WTC11 (cell line): Measurements from ENCODE around the gene CD300A. TPM values are rescaled to one million over a fixed set of nuclear protein-coding genes. Genes with fewer than 3 reads are reported as not detected.

Source experiments
- ATAC-seq: fragments of 200-7000 bp; cut with Tn5 transposase; 2 replicates; pipeline ENCODE4 v1.10.0; 2021; ENCODE audit warnings: mild to moderate bottlenecking, moderate library complexity
- CTCF ChIA-PET: fragments of 300-600 bp; sonication (Branson Sonifier 250); formaldehyde crosslinking; loops from one replicate; lab custom pipeline; 2021; ENCODE audit warnings: antibody characterized with exemption; lab: Charles Lee
- POLR2A ChIA-PET: fragments of 350-600 bp; sonication (Branson Sonifier 250); formaldehyde crosslinking; loops from one replicate; lab custom pipeline; 2021; ENCODE audit warnings: antibody characterized with exemption; lab: Charles Lee
- DNase-seq: peaks from one replicate; pipeline ENCODE4 v3.0.0; 2021; ENCODE audit warnings: low spot score
- H3K27ac Mint-ChIP-seq: 2 replicates; pipeline ENCODE4 v1.8.0; 2021; ENCODE audit warnings: mixed read lengths
- H3K27me3 Mint-ChIP-seq: 2 replicates; pipeline ENCODE4 v1.8.0; 2021; ENCODE audit warnings: low read depth, mild to moderate bottlenecking, moderate library complexity, mixed read lengths
- H3K36me3 Mint-ChIP-seq: 2 replicates; pipeline ENCODE4 v1.8.0; 2021; ENCODE audit warnings: mixed read lengths
- H3K4me1 Mint-ChIP-seq: 2 replicates; pipeline ENCODE4 v1.8.0; 2022; ENCODE audit warnings: mixed read lengths
- H3K4me3 Mint-ChIP-seq: 2 replicates; pipeline ENCODE4 v1.8.0; 2021; ENCODE audit warnings: mild to moderate bottlenecking, moderate library complexity, mixed read lengths
- H3K9me3 Mint-ChIP-seq: 2 replicates; pipeline ENCODE4 v1.8.0; 2021; ENCODE audit warnings: mixed read lengths
- ETV6 ChIP-seq: sonication (generic); formaldehyde crosslinking; IDR thresholded peaks from 2 replicates; pipeline ENCODE4 v1.8.1; 2022; ENCODE audit warnings: mild to moderate bottlenecking, missing genetic modification reagents
- FOXP1 ChIP-seq: sonication (generic); formaldehyde crosslinking; IDR thresholded peaks from 2 replicates; pipeline ENCODE4 v1.8.0; 2022; ENCODE audit warnings: missing genetic modification reagents, mild to moderate bottlenecking, moderate library complexity, borderline replicate concordance
- IRF2 ChIP-seq: sonication (generic); formaldehyde crosslinking; IDR thresholded peaks from 2 replicates; pipeline ENCODE4 v1.8.0; 2022; ENCODE audit warnings: low read depth, missing genetic modification reagents, borderline replicate concordance
- JAZF1 ChIP-seq: fragments of 250-450 bp; sonication (Bioruptor Pico); IDR thresholded peaks from 2 replicates; pipeline ENCODE4 v1.9.0; 2021; ENCODE audit warnings: moderate library complexity, mild to moderate bottlenecking, inconsistent platforms
- NFATC4 ChIP-seq: fragments of 250-450 bp; sonication (Bioruptor Pico); IDR thresholded peaks from 2 replicates; pipeline ENCODE4 v1.9.0; 2021; ENCODE audit warnings: mild to moderate bottlenecking
- NFE2L1 ChIP-seq: sonication (generic); formaldehyde crosslinking; IDR thresholded peaks from 2 replicates; pipeline ENCODE4 v1.8.1; 2023; ENCODE audit warnings: missing genetic modification reagents
- NR1H2 ChIP-seq: sonication (generic); formaldehyde crosslinking; IDR thresholded peaks from 2 replicates; pipeline ENCODE4 v1.9.0; 2021; ENCODE audit warnings: mild to moderate bottlenecking, moderate library complexity, missing genetic modification reagents
- OVOL2 ChIP-seq: fragments of 250-450 bp; sonication (Bioruptor Pico); IDR thresholded peaks from 2 replicates; pipeline ENCODE4 v1.9.0; 2021; ENCODE audit warnings: mild to moderate bottlenecking, borderline replicate concordance
- SMAD4 ChIP-seq: sonication (generic); formaldehyde crosslinking; IDR thresholded peaks from 2 replicates; pipeline ENCODE4 v1.8.0; 2022; ENCODE audit warnings: mild to moderate bottlenecking, missing genetic modification reagents
- total RNA-seq: library from RNA; stranded (reverse); gene quantifications from 3 replicates; pipeline ENCODE4 v1.2.3, GENCODE V29; 2021
- TF ChIP-seq, protein P1 (sequence below): fragments of 200-600 bp; IDR thresholded peaks from 2 replicates; pipeline ENCODE4 v1.8.0; 2022; ENCODE audit warnings: antibody characterized with exemption
- TF ChIP-seq, protein P2 (sequence below): sonication (generic); formaldehyde crosslinking; IDR thresholded peaks from 2 replicates; pipeline ENCODE4 v1.8.1; 2023; ENCODE audit warnings: mild to moderate bottlenecking, missing genetic modification reagents, borderline replicate concordance
- TF ChIP-seq, protein P3 (sequence below): sonication (generic); formaldehyde crosslinking; conservative IDR thresholded peaks from 2 replicates; pipeline ENCODE4 v1.8.1; 2022; ENCODE audit warnings: mild to moderate bottlenecking, missing genetic modification reagents
- TF ChIP-seq, protein P4 (sequence below): sonication (generic); formaldehyde crosslinking; IDR thresholded peaks from 2 replicates; pipeline ENCODE4 v1.8.0; 2023; ENCODE audit warnings: mild to moderate bottlenecking, missing genetic modification reagents
- TF ChIP-seq, protein P5 (sequence below): sonication (generic); formaldehyde crosslinking; conservative IDR thresholded peaks from 2 replicates; pipeline ENCODE4 v1.8.1; 2023; ENCODE audit warnings: mild to moderate bottlenecking, low read depth, missing genetic modification reagents, moderate library complexity

The CD300A gene
- total RNA-seq, 1 experiment from 2014 or later: 1.1 TPM

DNA sequence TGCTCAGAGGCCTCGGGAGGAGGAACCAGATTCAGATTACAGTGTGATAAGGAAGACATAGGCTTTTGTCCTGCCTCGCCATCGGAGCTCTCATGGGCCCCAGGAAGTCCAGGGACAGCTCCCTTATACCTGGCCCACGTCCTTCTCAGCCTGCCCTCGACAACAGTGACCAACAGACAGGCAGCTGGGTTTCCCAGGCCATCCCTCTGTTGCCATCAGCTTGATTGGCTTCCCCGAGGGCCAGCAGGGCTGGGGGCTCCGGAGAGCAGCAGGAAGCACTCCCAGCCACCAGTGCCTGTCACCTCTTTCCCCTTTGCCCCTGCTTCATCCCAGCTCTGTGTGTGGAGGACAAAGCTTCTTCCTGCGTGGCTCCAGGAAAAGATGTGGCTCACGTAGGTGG is 17.6 kb downstream of the CD300A start:
- CTCF ChIA-PET: interaction anchor here (0.6 to 1.8 kb wide), 5 partner anchors 28 to 123 kb away, joined by 3 to 9 read pairs (median 4); partner anchors contain the start of genes BTBD17 and GPR142
- Mint-ChIP-seq H3K4me1 (no peaks in the 10 kb centered on the region), H3K27ac (no peak overlapping the region), H3K9me3 (peaks cover 18% of the 10 kb centered on the region), H3K27me3 (peaks cover 13% of the 10 kb centered on the region), H3K4me3 (no peak overlapping the region), H3K36me3 (peaks cover 5% of the 10 kb centered on the region)
- DNase-seq (no peak), ATAC-seq (no peak)
- POLR2A ChIA-PET: no interaction called here
- TF ChIP-seq, protein P1, sequence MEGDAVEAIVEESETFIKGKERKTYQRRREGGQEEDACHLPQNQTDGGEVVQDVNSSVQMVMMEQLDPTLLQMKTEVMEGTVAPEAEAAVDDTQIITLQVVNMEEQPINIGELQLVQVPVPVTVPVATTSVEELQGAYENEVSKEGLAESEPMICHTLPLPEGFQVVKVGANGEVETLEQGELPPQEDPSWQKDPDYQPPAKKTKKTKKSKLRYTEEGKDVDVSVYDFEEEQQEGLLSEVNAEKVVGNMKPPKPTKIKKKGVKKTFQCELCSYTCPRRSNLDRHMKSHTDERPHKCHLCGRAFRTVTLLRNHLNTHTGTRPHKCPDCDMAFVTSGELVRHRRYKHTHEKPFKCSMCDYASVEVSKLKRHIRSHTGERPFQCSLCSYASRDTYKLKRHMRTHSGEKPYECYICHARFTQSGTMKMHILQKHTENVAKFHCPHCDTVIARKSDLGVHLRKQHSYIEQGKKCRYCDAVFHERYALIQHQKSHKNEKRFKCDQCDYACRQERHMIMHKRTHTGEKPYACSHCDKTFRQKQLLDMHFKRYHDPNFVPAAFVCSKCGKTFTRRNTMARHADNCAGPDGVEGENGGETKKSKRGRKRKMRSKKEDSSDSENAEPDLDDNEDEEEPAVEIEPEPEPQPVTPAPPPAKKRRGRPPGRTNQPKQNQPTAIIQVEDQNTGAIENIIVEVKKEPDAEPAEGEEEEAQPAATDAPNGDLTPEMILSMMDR: no peak
- TF ChIP-seq, protein P2, sequence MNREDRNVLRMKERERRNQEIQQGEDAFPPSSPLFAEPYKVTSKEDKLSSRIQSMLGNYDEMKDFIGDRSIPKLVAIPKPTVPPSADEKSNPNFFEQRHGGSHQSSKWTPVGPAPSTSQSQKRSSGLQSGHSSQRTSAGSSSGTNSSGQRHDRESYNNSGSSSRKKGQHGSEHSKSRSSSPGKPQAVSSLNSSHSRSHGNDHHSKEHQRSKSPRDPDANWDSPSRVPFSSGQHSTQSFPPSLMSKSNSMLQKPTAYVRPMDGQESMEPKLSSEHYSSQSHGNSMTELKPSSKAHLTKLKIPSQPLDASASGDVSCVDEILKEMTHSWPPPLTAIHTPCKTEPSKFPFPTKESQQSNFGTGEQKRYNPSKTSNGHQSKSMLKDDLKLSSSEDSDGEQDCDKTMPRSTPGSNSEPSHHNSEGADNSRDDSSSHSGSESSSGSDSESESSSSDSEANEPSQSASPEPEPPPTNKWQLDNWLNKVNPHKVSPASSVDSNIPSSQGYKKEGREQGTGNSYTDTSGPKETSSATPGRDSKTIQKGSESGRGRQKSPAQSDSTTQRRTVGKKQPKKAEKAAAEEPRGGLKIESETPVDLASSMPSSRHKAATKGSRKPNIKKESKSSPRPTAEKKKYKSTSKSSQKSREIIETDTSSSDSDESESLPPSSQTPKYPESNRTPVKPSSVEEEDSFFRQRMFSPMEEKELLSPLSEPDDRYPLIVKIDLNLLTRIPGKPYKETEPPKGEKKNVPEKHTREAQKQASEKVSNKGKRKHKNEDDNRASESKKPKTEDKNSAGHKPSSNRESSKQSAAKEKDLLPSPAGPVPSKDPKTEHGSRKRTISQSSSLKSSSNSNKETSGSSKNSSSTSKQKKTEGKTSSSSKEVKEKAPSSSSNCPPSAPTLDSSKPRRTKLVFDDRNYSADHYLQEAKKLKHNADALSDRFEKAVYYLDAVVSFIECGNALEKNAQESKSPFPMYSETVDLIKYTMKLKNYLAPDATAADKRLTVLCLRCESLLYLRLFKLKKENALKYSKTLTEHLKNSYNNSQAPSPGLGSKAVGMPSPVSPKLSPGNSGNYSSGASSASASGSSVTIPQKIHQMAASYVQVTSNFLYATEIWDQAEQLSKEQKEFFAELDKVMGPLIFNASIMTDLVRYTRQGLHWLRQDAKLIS: no peak
- TF ChIP-seq FOXP1 (CRISPR knock-in tag): no peak
- TF ChIP-seq, protein P3, sequence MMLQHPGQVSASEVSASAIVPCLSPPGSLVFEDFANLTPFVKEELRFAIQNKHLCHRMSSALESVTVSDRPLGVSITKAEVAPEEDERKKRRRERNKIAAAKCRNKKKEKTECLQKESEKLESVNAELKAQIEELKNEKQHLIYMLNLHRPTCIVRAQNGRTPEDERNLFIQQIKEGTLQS (CRISPR knock-in tag): no peak
- TF ChIP-seq, protein P4, sequence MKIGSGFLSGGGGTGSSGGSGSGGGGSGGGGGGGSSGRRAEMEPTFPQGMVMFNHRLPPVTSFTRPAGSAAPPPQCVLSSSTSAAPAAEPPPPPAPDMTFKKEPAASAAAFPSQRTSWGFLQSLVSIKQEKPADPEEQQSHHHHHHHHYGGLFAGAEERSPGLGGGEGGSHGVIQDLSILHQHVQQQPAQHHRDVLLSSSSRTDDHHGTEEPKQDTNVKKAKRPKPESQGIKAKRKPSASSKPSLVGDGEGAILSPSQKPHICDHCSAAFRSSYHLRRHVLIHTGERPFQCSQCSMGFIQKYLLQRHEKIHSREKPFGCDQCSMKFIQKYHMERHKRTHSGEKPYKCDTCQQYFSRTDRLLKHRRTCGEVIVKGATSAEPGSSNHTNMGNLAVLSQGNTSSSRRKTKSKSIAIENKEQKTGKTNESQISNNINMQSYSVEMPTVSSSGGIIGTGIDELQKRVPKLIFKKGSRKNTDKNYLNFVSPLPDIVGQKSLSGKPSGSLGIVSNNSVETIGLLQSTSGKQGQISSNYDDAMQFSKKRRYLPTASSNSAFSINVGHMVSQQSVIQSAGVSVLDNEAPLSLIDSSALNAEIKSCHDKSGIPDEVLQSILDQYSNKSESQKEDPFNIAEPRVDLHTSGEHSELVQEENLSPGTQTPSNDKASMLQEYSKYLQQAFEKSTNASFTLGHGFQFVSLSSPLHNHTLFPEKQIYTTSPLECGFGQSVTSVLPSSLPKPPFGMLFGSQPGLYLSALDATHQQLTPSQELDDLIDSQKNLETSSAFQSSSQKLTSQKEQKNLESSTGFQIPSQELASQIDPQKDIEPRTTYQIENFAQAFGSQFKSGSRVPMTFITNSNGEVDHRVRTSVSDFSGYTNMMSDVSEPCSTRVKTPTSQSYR (CRISPR knock-in tag): no peak

DNA sequence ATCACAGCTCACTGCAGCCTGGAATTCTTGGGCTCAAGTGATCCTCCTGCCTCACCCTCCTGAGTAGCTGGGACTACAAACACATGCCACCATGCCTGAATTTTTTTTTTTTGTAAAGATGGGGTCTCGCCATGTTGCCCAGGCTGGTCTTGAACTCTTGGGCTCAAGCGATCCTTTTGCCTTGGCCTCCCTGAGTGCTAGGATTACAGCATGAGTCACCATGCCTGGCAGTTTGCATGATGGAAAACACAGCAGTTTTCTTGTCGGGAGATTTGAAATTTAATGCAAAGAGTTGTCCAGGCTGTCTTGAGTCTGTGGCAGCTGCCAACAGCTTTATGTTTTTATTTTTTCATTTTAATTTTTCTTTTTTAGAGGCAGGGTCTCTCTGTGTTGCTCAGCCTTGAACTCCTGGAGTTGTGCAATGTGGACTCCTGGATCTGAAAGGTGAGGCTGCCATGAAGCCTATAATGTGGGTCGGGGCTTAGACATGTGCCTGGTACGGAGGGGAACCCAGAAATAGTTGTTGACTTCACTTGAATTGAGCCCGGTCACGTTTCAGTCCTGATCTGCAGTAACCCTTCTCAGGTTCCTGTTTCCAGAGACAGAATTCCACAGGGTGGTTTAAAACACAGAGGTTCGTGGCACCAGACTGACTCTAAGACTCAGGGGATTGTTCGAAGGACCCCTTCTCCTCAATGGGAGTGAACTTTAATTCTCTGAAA is 18.7 kb downstream of the CD300A start:
- Mint-ChIP-seq H3K36me3 (peaks cover 9% of the 10 kb centered on the region), H3K4me3 (no peak overlapping the region), H3K27me3 (peaks cover 13% of the 10 kb centered on the region), H3K4me1 (no peaks in the 10 kb centered on the region), H3K27ac (no peak overlapping the region), H3K9me3 (peaks cover 26% of the 10 kb centered on the region)
- TF ChIP-seq SMAD4 (CRISPR knock-in tag) (no peak), NFE2L1 (CRISPR knock-in tag) (no peak), OVOL2 (no peak)
- ATAC-seq (no peak), DNase-seq (no peak)
- ChIA-PET POLR2A (no interaction called here), CTCF (interaction anchor here (0.9 to 1.6 kb wide), 2 partner anchors 106 to 124 kb away, joined by 3 to 9 read pairs; partner anchors contain the start of gene BTBD17)

DNA sequence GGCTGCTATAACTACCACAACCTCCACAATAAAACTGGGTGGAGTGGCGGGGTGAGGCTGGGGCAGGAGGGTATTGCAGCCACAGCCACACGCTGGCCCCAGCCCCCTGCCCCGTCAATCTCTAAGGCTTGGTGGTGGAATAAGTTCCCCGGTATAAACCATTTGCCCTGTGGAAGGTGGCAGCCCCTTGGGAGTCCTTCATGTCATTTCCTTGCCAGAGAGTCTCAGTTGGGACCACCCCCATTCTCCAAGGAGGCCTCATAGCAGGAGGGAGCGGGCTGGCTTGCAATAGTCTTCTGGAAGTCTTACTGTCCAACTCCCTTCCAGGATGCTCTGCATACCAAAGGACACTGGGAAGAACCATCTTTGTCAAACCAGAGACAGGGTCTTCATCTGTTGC is 19.4 kb downstream of the CD300A start:
- CTCF ChIA-PET: interaction anchor here (1.1 kb wide), 1 partner anchor 118 kb away, joined by 4 read pairs; no protein-coding TSS in a partner anchor
- POLR2A ChIA-PET: no interaction called here
- H3K4me1 Mint-ChIP-seq: no peaks in the 10 kb centered on the region
- no peak overlapping the region for H3K27ac Mint-ChIP-seq
- ATAC-seq (no peak), DNase-seq (no peak)
- peaks cover 26% of the 10 kb centered on the region for H3K9me3 Mint-ChIP-seq
- H3K4me3 Mint-ChIP-seq: no peak overlapping the region
- H3K36me3 Mint-ChIP-seq: peaks cover 9% of the 10 kb centered on the region
- H3K27me3 Mint-ChIP-seq: peaks cover 13% of the 10 kb centered on the region
- TF ChIP-seq, protein P5, sequence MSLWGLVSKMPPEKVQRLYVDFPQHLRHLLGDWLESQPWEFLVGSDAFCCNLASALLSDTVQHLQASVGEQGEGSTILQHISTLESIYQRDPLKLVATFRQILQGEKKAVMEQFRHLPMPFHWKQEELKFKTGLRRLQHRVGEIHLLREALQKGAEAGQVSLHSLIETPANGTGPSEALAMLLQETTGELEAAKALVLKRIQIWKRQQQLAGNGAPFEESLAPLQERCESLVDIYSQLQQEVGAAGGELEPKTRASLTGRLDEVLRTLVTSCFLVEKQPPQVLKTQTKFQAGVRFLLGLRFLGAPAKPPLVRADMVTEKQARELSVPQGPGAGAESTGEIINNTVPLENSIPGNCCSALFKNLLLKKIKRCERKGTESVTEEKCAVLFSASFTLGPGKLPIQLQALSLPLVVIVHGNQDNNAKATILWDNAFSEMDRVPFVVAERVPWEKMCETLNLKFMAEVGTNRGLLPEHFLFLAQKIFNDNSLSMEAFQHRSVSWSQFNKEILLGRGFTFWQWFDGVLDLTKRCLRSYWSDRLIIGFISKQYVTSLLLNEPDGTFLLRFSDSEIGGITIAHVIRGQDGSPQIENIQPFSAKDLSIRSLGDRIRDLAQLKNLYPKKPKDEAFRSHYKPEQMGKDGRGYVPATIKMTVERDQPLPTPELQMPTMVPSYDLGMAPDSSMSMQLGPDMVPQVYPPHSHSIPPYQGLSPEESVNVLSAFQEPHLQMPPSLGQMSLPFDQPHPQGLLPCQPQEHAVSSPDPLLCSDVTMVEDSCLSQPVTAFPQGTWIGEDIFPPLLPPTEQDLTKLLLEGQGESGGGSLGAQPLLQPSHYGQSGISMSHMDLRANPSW: no peak
- no peak for TF ChIP-seq NFATC4 (CRISPR knock-in tag)
- TF ChIP-seq JAZF1 (CRISPR knock-in tag): no peak
- no peak for TF ChIP-seq NR1H2 (CRISPR knock-in tag)
- no peak for TF ChIP-seq ETV6 (CRISPR knock-in tag)
- TF ChIP-seq, protein P4 (CRISPR knock-in tag): no peak
- TF ChIP-seq IRF2 (CRISPR knock-in tag): no peak
